Measurements from ENCODE around the gene TEX29.

The TEX29 gene

DNA sequence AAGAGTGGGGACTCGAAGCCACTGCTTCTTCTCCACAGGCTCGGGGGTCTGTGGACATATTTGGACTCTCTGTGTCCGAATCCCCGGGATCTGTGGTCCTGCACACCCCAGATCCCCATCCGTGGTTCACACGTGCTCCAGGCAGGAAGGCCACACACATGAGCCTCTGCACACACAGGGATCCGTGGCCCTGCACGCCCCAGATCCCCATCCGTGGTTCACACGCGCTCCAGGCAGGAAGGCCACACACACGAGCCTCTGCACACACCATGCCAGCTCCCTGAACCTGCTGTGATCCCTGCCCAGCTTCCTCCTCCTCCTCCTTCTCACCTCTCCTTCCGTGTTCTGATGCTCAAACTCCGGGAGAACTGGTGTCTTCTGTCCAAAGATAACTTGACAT is 3.1 kb downstream of the TEX29 start:
- DNase-seq: no peak

DNA sequence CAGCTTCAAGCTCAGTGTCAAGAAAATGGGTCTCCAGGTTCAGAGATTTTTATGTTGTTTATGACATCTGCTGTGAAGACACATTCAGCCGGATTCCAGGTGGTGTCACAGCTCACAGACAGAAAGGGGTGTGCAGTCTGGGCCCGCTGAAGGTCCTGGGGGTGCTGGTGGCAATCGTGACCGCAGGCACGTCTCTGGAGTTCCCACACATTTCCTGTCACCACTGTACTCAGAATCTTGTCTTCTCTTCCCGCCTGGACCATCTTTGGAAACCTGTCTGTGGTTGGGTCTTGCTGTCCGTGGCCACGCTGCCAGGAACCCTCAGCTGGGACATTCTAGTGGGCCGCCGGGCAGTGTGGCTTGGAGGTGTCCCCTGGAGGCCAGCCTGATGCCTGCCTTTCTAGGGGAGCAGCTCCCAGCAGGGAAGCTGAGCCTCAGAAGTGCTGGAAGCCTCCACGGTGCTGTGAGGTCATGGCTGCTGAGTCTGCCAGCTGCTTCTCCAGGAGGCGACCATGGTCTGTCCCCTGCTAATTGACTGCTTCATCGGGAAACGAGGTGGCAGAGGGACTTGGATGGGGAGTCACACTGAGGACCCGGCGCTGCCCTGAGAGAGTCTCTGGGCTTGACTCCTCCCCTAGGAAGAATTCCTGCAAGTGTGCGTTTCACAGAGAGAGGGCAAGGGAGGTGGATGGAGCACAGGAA is 3.7 kb downstream of the TEX29 start:
- DNase-seq: no peak

DNA sequence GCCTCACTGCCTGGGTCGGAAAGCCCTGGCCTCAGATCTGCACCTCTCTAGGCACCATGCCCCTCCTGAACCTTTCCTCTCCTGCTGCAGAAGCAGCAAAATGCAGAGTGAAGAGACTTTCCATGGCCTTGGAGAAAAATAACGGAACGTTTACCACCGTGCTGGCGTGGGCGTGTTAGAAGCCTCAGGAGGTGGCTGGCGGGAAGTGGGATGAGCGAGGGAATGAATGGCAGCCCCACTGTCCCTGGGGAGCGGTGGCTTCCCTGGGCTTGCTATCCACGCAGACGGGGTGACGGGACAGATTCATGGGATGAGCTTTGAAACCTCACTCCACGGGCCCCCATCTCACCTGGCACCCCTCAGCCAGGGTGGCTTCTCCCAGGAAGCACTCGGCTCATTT is 4.3 kb downstream of the TEX29 start:
- DNase-seq: no peak

DNA sequence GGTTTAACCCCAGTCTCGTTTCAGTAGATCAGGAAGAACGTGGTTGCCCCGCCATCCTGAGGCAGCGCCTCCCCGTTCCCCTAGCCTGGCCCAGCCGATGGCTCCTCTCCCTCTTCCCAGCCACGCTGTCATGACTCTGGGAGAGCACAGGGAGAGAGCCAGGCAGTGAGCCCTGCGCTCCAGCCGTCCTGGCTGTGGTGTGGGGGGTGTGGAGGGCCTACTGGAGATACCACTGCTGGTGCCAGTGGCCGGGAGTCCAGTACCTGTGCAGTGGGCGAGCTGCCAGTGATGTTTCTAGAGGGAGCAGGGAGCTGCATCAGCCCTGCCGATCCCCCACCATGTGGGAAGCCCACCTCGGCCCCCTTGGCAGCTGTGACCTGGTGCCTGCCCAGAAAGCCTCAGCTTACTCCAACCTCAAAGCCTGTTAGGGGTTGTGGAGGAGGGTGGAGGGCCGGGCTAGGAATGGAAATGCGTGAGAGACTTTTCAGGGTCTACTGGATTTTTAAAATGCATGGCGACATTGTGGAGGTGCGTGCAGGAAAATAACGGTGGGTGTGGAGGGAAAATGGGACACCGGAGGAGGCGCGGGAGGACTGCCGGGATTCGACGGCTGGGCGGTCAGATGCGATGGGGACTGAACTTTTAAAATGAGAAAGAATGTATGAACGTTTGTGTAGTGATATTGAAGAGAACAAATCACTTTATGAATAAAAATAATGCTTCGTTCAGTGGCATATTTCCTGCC is 4.9 kb downstream of the TEX29 start:
- DNase-seq: no peak

DNA sequence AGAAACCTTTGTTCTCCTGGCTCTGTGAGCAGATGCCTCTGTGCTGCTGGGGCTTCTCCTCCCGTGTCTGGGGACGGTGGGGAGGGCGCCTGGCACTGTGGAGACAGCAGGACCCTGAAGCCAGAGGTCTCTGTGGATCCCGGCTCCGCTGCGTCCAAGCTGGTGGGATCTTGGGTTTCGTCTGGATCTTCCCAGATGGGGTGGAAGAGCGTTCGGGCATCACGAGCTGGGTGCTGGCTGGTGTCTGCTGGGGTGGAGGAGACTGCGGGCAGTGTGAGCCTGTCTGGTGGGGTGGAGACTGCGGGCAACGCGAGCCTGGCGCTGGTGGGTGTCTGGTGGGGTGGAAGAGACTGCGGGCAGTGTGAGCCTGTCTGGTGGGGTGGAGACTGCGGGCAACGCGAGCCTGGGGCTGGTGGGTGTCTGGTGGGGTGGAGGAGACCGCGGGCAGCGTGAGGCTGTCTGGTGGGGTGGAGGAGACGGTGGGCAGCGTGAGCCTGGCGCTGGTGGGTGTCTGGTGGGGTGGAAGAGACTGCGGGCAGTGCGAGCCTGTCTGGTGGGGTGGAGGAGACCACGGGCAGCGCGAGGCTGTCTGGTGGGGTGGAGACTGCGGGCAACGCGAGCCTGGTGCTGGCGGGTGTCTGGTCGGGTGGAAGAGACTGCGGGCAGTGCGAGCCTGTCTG is 5.6 kb downstream of the TEX29 start:
- no peak for DNase-seq

DNA sequence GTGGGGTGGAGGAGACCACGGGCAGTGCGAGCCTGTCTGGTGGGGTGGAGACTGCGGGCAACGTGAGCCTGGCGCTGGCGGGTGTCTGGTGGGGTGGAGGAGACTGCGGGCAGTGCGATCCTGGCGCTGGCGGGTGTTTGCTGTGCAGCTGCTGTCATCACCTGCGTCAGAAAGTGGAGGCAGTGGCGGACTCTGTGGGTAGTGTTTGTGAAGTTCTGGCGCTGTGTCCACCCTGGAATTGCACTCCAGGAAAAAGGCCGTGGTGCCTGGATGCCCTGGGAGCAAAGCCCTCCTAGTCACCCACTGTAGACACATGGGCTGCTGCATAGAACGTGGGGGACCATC is 6.2 kb downstream of the TEX29 start:
- DNase-seq: no peak

DNA sequence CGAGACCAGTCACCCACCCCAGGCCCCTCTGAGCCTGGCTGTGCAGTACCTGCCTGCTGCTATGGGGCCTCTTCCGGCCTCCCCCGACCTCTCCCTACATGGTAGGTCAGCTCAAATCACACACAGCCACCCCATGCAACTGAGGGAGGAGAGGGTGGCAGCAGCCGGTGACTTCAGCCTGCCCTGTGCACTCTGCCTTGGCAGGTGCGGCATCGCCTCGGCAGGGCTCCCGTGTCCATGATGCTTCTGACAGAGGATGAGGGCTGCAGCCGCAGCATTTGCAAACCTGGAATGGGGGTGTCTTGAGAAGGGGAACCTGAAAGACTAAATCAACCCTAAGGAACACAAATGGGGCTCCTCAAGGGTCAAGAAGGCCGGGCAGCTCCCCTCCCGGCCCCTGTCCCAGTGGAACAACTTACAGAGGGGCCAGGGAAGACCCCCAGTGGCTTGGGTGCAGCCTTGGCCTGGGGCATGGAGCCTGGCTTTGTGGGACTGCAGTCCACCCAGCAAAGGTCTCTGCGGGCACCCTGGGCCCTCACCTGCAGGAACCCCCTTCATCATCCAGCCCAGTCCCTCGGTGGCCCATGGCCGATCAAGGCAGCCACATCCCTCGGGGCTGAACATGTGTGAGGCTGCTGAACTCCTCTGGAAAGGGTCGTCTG is 6.7 kb downstream of the TEX29 start:
- no peak for DNase-seq

DNA sequence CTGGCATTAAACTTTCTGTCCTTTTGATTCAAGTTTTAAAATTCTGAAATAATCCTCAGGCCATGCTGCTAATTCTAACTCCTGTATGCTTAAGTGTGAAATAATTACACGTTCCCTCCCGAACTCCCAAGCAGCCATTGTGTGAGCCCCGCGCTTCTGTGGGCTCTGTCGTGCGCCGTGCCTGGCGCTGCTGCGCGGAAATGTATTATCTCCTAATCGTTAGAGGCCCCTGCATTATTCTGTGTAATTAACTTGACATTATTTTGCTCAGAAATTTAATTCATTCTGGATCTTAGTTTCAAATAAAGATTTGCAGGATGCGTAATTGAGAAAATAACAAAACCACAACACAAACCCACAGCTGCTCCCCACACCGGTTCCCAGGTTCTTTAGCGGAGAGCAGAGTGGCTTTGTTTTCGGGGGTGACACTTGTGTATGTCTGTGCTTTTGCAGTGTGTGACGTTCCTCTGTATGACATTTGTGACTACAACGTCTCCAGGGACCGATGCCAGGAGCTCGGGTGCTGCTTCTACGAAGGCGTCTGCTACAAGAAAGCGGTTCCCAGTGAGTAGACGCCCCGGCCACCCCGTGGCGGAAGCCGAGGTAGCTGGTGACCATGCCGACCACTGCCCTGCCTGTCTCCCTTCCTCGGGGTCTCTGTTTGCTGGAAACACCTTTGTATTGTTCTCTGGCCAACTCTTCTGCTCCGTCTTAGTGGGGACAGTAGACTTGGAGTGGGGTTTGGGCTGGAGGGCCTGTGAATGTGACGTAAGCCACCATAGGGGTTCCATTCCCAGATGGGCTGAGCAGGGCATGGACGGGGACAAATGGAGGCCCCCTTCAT is 7.5 kb downstream of the TEX29 start:
- no peak for DNase-seq

DNA sequence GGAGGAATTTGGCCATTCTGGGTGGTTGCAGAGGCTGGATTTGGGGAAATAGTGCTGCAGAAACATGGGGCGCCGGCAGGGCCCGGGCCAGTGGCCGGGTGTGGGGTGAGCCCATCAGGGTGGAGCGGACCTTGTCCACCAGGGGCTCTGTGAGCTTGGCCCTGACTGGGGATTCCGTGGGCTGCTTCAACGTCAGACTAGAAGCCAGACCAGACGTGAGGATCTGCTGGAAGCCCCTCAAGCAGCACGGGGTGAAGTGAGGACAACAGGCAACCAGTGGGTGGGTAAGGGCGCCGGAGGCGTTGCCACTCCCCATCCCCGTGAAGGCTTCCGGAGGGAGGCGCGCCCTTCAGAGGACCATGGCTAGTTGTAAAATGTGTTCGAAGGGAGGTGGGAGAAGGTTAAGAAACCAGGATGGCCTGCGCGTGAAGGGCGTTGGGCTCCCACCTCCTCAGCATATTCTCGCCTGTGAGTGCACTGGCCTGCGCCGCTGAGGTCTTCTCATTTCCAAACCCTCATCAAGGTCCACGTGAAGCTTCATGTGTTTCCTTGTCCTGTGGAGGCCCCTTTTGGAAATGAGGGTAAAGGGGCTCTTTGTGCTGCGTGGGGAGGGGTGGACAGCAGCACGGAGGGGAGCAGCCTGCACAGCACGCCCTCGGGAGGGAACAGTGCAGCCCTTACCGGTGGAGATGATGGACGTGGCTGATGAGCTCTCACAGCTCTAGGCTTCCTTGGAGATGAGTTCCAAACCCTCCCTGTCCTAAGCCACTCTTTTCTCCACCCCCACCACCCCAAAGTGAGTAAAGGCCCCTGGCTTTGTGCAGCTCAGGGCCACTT is 8.3 kb downstream of the TEX29 start:
- DNase-seq: no peak

DNA sequence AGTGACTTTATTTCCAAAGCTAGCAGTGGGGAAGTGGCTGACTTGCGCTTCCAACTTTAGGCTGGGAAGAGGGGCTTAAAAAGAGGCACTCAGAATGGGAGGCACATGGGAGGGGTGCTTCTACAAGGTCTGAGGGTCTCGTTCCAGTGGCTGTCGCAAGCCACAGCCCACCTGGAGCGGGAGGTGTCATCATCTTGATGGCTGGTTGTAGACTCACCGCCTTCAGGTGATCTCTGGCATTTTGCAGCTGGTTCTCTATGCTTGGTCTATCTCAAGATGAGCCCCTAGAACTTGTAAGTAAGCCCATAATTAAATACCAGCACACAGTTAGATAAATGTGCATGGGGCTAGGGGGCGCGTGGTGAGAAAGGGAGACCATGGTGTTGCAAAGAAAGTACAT is 9.2 kb downstream of the TEX29 start:
- DNase-seq: no peak

DNA sequence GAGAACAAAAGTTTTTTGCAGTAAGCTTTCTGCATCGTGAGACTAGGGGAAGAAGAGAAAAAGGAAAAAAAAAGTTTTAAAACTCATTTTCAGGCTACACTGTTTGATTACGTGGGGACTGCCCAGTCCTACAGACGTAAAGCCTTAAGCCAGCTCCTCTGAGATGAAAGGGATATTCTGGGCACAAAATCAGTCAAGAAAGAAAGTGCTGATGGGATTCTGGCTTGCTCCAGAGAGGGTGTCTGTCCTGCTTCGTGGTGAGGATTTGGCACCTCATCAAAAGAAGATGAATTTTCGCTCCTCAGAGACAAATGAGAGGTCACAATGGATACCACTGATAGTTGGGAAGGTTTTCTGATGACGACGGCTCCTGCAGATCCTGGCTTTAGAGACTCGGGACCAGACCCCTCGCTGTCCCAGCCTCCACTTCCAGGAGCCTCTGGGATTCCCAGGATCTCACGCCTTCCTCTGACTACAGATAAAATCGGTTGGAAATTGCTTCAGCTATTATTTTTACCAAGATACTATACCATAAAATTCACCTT is 9.7 kb downstream of the TEX29 start:
- no peak for DNase-seq

DNA sequence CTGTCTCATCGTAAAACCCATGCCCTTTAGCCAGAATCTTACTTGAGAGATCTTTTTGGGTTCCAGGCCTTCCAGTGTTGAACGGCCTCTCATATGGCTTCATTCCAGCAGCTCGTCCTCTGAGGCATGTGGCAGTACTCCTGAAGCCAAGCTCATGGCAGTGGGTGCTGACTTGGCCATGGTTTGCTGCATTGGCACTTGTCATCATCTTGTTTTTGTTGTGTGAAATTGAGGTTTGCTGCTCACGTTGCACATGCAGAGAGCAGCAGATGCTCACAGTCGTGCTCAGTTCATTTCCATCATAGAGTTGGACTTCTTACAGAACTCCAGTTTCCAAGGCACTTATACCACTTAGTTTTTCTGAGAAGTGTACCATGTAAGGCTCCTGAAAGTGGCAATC is 14.9 kb downstream of the TEX29 start:
- DNase-seq: no peak

DNA sequence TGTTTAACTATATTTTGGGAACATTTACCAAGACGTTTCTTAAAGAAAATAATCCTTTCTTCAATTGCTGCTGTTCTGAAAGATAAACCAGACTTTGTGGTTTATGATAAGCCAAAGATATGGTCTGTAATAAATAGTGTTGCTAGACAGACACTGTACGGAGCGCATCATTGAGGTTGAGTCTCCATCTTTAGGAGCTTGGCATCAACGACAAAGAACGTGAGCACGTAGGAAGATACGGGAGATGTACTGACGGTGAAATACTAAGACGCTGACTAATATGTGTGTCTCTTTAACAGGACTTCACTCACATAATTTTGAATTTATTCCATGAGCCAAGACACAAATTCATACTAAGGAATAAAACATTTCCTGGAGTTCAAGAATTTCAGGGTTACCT is 16.2 kb downstream of the TEX29 start:
- no peak for DNase-seq

DNA sequence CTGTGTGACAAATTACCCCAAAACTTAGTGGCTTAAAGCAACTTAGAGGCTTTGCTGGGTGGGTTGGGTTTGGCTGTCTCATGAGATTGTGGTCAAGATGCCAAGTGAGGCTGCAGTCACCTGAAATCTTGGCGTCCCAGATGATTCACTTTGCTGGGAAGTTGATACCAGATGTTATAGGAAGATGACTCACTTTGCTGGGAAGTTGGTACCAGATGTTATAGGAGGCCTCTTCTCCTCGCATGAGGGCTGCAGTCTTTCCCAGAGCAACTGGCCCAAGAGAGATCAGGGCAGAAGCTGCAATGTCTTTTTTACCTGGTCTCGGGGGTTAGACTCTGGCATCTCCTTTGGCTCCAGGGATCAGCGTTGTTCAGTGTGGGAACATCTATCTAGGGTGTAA is 16.8 kb downstream of the TEX29 start:
- DNase-seq: no peak

DNA sequence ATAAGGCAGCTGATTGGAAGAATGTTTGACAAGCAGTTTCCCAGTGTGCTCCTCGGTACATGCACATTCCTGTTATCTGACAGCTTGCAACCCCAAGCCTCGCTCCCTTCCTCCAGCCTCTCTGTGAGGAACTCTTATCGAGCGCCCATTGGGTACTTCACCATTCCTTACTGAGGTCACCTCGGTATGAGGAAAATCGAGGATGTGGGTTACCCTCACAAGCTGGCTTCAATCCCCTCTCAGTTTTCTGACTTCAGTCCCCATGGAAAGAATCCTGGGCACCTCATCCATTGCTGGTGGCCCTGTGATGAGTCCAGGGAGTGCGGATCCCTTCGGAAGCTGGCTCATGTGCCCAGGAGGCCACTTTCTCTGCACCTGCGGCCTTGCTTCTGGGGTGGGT is 17.3 kb downstream of the TEX29 start:
- no peak for DNase-seq

DNA sequence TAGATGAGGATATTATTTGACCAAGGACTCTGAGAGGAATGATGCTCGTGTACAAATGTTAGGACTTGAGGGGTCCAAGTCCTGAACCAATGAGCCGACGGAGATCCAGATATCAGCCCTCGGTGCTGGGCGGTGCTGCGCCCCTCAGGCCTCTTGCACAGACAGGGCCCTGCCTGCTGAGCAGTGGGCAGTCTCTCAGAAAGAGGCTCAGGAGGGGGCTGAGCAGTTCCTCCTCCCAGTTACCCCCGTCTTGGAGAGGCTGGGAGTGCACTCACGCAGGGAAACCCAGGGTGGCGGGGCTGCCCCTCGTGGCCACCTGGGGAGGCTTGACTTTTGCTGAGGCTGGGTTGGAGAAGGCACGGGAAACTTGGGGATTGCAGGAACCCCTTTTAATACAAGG is 18.4 kb downstream of the TEX29 start:
- no peak for DNase-seq

DNA sequence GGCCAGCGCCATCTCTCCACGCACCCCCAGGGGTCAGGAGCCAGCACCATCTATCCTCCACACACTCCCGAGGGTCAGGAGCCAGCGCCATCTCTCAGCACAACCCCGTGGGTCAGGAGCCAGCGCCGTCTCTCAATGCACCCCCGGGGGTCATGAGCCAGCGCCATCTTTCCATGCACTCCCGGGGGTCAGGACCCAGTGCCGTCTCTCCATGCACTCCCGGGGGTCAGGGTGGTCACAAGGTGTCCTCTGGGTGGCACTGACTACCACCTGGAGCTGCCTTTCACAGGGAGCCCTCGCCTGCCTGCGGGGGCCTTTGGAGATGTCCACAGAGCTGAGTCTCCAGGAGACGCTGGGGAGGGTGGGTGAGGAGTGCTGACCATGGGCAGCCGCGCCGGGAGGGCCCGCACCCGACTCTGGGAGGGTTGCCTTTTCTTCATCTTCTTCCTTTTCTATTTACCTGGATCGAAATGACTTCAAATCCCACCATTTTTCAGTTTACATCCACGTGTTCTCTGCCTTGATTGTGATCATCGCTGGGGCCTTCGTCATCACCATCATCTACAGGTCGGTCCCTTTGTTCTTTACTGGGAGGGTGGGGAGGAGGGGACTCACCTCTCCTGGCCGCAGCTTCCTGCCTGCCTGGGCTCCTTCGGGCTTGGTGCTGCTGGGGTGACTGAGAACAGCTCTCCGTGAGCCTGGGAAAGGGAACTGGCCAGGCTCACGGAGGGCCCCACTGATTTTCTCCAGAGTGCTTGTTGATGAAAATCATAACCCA is 19.1 kb downstream of the TEX29 start:
- no peak for DNase-seq

DNA sequence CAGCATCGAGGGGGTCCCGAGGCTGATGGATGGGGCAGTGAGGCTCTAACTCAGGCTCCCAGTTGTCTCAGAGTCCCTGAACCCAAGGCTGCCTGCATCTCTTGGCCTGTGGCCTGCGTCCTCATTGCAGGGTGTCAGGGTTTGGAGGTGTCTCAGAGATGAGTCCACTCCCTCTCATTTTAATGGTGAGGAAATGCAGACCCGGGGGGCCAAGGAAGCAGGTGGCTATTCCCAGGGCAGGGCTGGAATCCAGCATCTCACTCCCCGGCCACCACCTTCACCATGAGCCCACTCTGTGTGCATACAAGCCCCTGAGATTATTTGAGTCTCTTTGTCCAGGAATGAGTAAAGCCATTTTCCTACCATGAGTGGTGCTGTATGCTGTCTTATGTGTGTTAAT is 21.4 kb downstream of the TEX29 start:
- DNase-seq: no peak

DNA sequence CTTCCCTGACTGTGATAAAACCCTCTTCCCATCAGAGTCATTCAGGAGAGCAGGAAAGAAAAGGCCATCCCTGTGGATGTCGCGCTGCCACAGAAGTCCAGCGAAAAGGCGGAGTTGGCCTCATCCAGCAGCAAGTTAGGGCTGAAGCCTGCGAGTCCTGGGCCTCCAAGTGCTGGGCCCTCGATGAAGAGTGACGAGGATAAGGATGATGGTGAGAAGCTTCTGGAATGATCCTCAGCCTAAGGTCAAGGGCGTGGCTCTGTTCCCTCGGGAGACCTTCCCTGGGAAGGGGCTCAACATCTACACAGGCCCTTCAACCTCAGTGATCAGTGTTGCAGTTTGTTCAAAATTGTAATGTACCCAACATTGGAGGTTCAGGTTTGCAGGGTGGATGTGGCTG is 22.3 kb downstream of the TEX29 start:
- no peak for DNase-seq

DNA sequence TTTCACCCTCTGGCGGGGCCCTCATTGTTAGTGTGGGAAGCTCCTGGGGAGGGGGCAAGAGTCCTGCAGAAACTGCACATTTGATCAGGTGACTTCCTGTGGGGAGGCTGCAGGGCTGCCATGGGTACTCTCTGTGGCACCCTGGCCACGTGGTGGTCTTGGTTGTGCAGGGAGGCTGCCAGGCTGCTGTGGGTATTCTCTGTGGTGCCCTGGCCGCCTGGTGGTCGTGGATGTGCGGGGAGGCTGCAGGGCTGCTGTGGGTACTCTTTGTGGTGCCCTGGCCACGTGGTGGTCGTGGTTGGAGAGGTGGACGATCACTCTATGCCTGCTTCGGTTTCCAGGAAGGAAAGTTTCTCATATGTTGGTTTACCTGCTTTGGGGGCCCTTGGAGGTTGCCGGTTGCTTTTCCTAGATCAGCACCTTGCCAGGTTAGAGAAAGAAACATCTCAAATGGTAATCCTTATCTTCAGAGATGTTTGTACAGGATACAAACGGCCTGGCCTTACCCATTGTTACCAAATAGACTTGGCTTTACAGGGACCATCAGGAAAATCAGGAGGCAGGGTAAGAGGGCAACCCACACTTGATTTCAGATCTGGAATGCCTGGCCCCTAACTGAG is 22.9 kb downstream of the TEX29 start:
- no peak for DNase-seq

All from central memory CD4-positive, alpha-beta T cell (primary cell).